ENCODE results near the gene PSMB3. TPM values are rescaled to one million over a fixed set of nuclear protein-coding genes. Genes with fewer than 3 reads are reported as not detected.

PSMB3 gene
- total and polyA plus RNA-seq, 9 of the 15 experiments (the other 6 are each of a cell fraction or from before 2014, with no cell fraction given), result 460 to 2,775 (median 574) TPM

DNA sequence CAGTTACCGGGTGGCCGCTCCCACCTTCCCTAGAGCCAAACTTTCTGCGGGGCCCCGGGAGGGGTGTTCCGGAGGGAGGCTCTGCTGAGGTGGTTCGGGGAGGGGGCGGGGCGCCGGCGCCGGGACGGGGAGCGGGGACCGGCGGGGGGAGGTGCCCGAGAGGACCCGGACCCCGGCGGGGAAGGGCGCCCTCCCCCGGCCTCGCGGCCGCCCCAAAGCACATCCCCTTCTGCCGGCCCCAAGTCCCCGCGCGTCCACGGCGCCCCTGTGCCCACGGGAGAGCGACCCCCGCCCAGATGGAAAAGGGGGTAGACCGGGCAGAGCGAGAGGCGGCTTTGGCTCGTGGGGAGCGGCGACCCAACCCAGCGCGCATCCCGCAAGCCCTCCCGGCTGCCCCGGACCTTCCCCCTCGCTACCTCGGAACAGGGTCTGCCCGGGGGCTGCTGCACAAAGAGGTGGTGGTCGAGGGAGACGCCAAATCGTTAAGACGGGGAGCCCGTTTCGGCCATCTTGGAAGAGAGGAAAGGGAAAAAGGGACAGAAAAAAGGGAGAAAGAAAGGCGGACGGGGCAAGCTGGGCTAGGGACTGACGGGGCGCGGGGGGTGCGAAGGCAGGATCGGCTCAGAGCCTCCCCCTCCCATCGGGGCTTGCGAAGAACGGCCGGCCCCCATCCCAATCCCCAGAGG, 4.9 kb upstream of the PSMB3 start (continued):
- TF ChIP-seq ZNF79 (CRISPR knock-in tag; IDR thresholded peaks at IDR 0.05; ENCODE audit: low read depth), result no peak
- TF ChIP-seq TCFL5 (CRISPR knock-in tag; conservative IDR thresholded peaks at IDR 0.05), result no peak
- TF ChIP-seq TRIM25 (IDR thresholded peaks at IDR 0.05; ENCODE audit: borderline replicate concordance), result 0 out of 2 replicates have a peak, but pooled peaks have one; percentile 63
- TF ChIP-seq, protein P1, sequence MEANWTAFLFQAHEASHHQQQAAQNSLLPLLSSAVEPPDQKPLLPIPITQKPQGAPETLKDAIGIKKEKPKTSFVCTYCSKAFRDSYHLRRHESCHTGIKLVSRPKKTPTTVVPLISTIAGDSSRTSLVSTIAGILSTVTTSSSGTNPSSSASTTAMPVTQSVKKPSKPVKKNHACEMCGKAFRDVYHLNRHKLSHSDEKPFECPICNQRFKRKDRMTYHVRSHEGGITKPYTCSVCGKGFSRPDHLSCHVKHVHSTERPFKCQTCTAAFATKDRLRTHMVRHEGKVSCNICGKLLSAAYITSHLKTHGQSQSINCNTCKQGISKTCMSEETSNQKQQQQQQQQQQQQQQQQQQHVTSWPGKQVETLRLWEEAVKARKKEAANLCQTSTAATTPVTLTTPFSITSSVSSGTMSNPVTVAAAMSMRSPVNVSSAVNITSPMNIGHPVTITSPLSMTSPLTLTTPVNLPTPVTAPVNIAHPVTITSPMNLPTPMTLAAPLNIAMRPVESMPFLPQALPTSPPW (CRISPR knock-in tag; IDR thresholded peaks at IDR 0.05), result peak; percentile 77
- no peak for TF ChIP-seq SP2 (IDR thresholded peaks at IDR 0.05; ENCODE audit: extremely low read depth, low read depth, low read length, poor library complexity, severe bottlenecking)
- TF ChIP-seq ZNF785 (CRISPR knock-in tag; IDR thresholded peaks at IDR 0.05), result no peak
- TF ChIP-seq ARID4B (CRISPR knock-in tag; IDR thresholded peaks at IDR 0.05), result peak; percentile 38; the same call in 1 of the 2 replicates
- no peak for TF ChIP-seq KDM4B (IDR thresholded peaks at IDR 0.05; ENCODE audit: borderline replicate concordance in 2 of 2, low read depth in 1 of 2)
- TF ChIP-seq ZNF324 (CRISPR knock-in tag; IDR thresholded peaks at IDR 0.05), result no peak
- TF ChIP-seq, protein P2, sequence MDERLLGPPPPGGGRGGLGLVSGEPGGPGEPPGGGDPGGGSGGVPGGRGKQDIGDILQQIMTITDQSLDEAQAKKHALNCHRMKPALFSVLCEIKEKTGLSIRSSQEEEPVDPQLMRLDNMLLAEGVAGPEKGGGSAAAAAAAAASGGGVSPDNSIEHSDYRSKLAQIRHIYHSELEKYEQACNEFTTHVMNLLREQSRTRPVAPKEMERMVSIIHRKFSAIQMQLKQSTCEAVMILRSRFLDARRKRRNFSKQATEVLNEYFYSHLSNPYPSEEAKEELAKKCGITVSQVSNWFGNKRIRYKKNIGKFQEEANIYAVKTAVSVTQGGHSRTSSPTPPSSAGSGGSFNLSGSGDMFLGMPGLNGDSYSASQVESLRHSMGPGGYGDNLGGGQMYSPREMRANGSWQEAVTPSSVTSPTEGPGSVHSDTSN (CRISPR knock-in tag; IDR thresholded peaks at IDR 0.05; ENCODE audit: low read depth), result no peak
- TF ChIP-seq, protein P2 (tag; conservative IDR thresholded peaks at IDR 0.05; ENCODE audit: low read depth), result no peak
- no peak for TF ChIP-seq ARID3B (CRISPR knock-in tag; IDR thresholded peaks at IDR 0.05; ENCODE audit: borderline replicate concordance)

Data from K562 (cell line).